ENCODE results near the gene ATG13. TPM values are rescaled to one million over a fixed set of nuclear protein-coding genes. Genes with fewer than 3 reads are reported as not detected.

ATG13 gene
- total RNA-seq, 1 experiment from 2014 or later, result 109 TPM

GRCh38 chr11:46635557-46636139 is 18.3 kb downstream of the ATG13 start:
- TF ChIP-seq CTCF (conservative IDR thresholded peaks at IDR 0.05) (no peak), EZH2 (IDR thresholded peaks at IDR 0.05; ENCODE audit: low read depth) (no peak)
- POLR2A ChIA-PET (ENCODE audit: unreplicated experiment), result no interaction called here
- peaks cover 15% of the 10 kb centered on the region for H3K36me3 ChIP-seq (ENCODE audit: low read depth)

GRCh38 chr11:46637546-46637945 is 20.2 kb downstream of the ATG13 start:
- ChIA-PET POLR2A (ENCODE audit: unreplicated experiment) (no interaction called here), CTCF (no interaction called here)
- Histone ChIP-seq H3K4me1 (replicated peaks; ENCODE audit: insufficient read depth) (no peaks in the 10 kb centered on the region), H3K4me2 (no peak overlapping the region), H3K4me3 (no peak overlapping the region), H3K9me2 (ENCODE audit: insufficient read depth) (no peaks in the 10 kb centered on the region), H4K20me1 (ENCODE audit: insufficient read depth) (peaks cover 20% of the 10 kb centered on the region), H3F3A (ENCODE audit: insufficient read depth, low read depth) (no peaks in the 10 kb centered on the region), H3K36me3 (ENCODE audit: low read depth) (peaks cover 4% of the 10 kb centered on the region; the same call in 1 of the 2 replicates), H3K27ac (no peak overlapping the region), H3K9me3 (ENCODE audit: insufficient read depth, low read depth) (no peaks in the 10 kb centered on the region), H2AFZ (no peak overlapping the region), H3K27me3 (ENCODE audit: insufficient read depth, low read depth) (no peaks in the 10 kb centered on the region), H3K79me2 (ENCODE audit: low read depth) (0 out of 2 replicates have a peak, but pooled peaks cover 10% of the 10 kb centered on the region)
- no peak for DNase-seq
- TF ChIP-seq CTCF (conservative IDR thresholded peaks at IDR 0.05) (no peak), EZH2 (IDR thresholded peaks at IDR 0.05; ENCODE audit: low read depth) (no peak)
- no TSS peak for BruUV-seq (replicated peaks)
- intact Hi-C loops (cut with micrococcal nuclease; ENCODE audit: unreplicated experiment), result no loop called here

More at GRCh38 chr11:46635557-46636139, 18.3 kb downstream of the ATG13 start:
- Histone ChIP-seq H4K20me1 (ENCODE audit: insufficient read depth) (peaks cover 16% of the 10 kb centered on the region), H3K4me3 (no peak overlapping the region), H3K27me3 (ENCODE audit: insufficient read depth, low read depth) (no peaks in the 10 kb centered on the region), H3F3A (ENCODE audit: insufficient read depth, low read depth) (no peaks in the 10 kb centered on the region), H2AFZ (no peak overlapping the region), H3K4me2 (no peak overlapping the region), H3K9me3 (ENCODE audit: insufficient read depth, low read depth) (no peaks in the 10 kb centered on the region), H3K27ac (no peak overlapping the region), H3K79me2 (ENCODE audit: low read depth) (0 out of 2 replicates have a peak, but pooled peaks cover 10% of the 10 kb centered on the region), H3K4me1 (replicated peaks; ENCODE audit: insufficient read depth) (no peaks in the 10 kb centered on the region), H3K9me2 (ENCODE audit: insufficient read depth) (no peaks in the 10 kb centered on the region)
- BruUV-seq (replicated peaks), result no TSS peak
- no peak for DNase-seq
- intact Hi-C loops (cut with micrococcal nuclease; ENCODE audit: unreplicated experiment), result no loop called here
- CTCF ChIA-PET, result no interaction called here

GRCh38 chr11:46639197-46639839 is 22.0 kb downstream of the ATG13 start:
- peaks cover 32% of the 10 kb centered on the region for H4K20me1 ChIP-seq (ENCODE audit: insufficient read depth)
- TF ChIP-seq CTCF (conservative IDR thresholded peaks at IDR 0.05), result no peak
- TF ChIP-seq EZH2 (IDR thresholded peaks at IDR 0.05; ENCODE audit: low read depth), result no peak
- H3K4me1 ChIP-seq (replicated peaks; ENCODE audit: insufficient read depth), result no peaks in the 10 kb centered on the region
- no peaks in the 10 kb centered on the region for H3K27me3 ChIP-seq (ENCODE audit: insufficient read depth, low read depth)
- H3K36me3 ChIP-seq (ENCODE audit: low read depth), result 0 out of 2 replicates have a peak, but pooled peaks cover 4% of the 10 kb centered on the region
- H3K9me3 ChIP-seq (ENCODE audit: insufficient read depth, low read depth), result no peaks in the 10 kb centered on the region
- ChIA-PET POLR2A (ENCODE audit: unreplicated experiment) (no interaction called here), CTCF (no interaction called here)
- H3K79me2 ChIP-seq (ENCODE audit: low read depth), result 0 out of 2 replicates have a peak, but pooled peaks cover 10% of the 10 kb centered on the region
- no peak overlapping the region for H3K27ac ChIP-seq
- no peak for DNase-seq
- no peak overlapping the region for H3K4me2 ChIP-seq
- no peaks in the 10 kb centered on the region for H3F3A ChIP-seq (ENCODE audit: insufficient read depth, low read depth)
- no peak overlapping the region for H3K4me3 ChIP-seq
- H3K9me2 ChIP-seq (ENCODE audit: insufficient read depth), result no peaks in the 10 kb centered on the region
- intact Hi-C loops (cut with micrococcal nuclease; ENCODE audit: unreplicated experiment), result no loop called here
- H2AFZ ChIP-seq, result no peak overlapping the region
- BruUV-seq (replicated peaks), result no TSS peak

Data from PC-9 (cell line).